Heart left ventricle (tissue), 13 donors: Measurements from ENCODE around the gene UQCRC1.

Experiments used
- CTCF ChIP-seq, 12 donors: fragments of 200-600 bp; sonication (generic) in 4 of 12; IDR thresholded peaks; one replicate each; pipeline versions ENCODE4 v1.5.0 to v1.8.0; 2018 to 2022; ENCODE audit warnings: antibody characterized with exemption in 12 of 12, mild to moderate bottlenecking in 5 of 12
- POLR2A ChIP-seq, 2 donors: fragments of 450-650 bp; IDR thresholded peaks; one replicate each; pipeline ENCODE4 v1.6.1; 2017; ENCODE audit warnings: antibody characterized with exemption in 2 of 2, mild to moderate bottlenecking in 2 of 2, moderate library complexity in 2 of 2
- donor health status: ischemic (EF 13 %, LVEDD 7.1; RV severe dilation, severe dysfunction).
- donor health status: DM: no; HTN: yes; CAD: no.
- donor health status: DM: no; HTN: no; CAD: no.
- donor health status: ischemic (EF 25% LVEDD 6.9; RV normal size, moderate dysfunction).
- donor health status: ischemic (EF 25% LVEDD 5.7; RV mildly dilated, moderate dysfunction).
- donor health status: ischemic (EF 35%, LVEDD 5.7; RV mildly dilated, moderate dysfunction).
- donor health status: nonischemic (EF 11% LVEDD 7.7; RV severe dilation, severe dysfunction).
- donor health status: DM: yes; HTN: yes; CAD: no.
- donor health status: PGD.
- donor health status: ischemic (EF 29% LVEDD 5.4; RV normal size, mild dysfunction).
- donor health status: nonischemic (EF 23%, LVEDD 6.1; RV moderate dilation, normal function).

- TF ChIP-seq POLR2A (IDR thresholded peaks at IDR 0.05) (no peak), CTCF (IDR thresholded peaks at IDR 0.05) (no peak)
These were observed 45.6 kb upstream of the UQCRC1 start for GRCh38 chr3:48655063-48655462.
